ENCODE measurements around the gene TFDP2. TPM values are rescaled to one million over a fixed set of nuclear protein-coding genes. Genes with fewer than 3 reads are reported as not detected.

The TFDP2 gene
- total and polyA plus RNA-seq, 2 of the 8 experiments (the other 6 are each of a cell fraction or from before 2014, with no cell fraction given), result 41.1 to 119 TPM

DNA sequence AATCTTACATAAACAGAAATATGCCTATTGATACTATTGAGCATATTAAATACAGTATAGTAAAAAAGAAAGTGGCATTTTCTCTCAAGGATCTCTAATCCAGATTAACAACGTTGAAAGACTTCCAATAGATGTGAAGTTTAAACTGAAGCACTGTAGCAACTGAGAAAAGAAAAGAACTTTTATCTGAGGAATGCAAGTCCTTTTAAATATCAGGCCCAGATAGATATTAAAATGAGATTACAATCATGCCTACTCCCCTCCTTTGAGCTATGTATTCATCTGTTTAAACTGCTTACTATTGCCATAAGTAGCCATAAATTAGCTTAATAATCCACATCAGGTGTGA lies 102.3 kb downstream of the TFDP2 start:
- Histone ChIP-seq H3K23me2 (ENCODE audit: low read depth, low read length) (no peaks in the 10 kb centered on the region), H3K79me1 (ENCODE audit: low read depth, low read length) (no peaks in the 10 kb centered on the region), H3K36me3 (ENCODE audit: control insufficient read depth in 2 of 4, insufficient read depth in 4 of 4, low read length in 3 of 4) (no peaks in the 10 kb centered on the region), H3K56ac (replicated peaks; ENCODE audit: insufficient read length, low read depth, low read length) (no peak overlapping the region), H2BK120ac (replicated peaks; ENCODE audit: low read depth, low read length) (no peak overlapping the region), H3K79me2 (ENCODE audit: control insufficient read depth in 1 of 2, insufficient read depth in 2 of 2, low read length in 2 of 2) (no peaks in the 10 kb centered on the region), H3K18ac (ENCODE audit: extremely low read depth, low read length) (no peak overlapping the region), H3K4me1 (replicated peaks in 1 of 4; ENCODE audit: control insufficient read depth in 3 of 4, insufficient read depth in 4 of 4, low read length in 3 of 4) (peaks cover 0 to 4% (median 0%) of the 10 kb centered on the region in 4 experiments; a peak in 1 of 7 replicates), H3K9me3 (ENCODE audit: insufficient read depth in 2 of 2, low read depth in 1 of 2, low read length in 1 of 2) (no peaks in the 10 kb centered on the region), H2BK15ac (ENCODE audit: low read length) (no peak overlapping the region), H4K20me1 (replicated peaks in 1 of 2; ENCODE audit: control insufficient read depth in 1 of 2, insufficient read depth in 2 of 2, low read length in 2 of 2) (no peaks in the 10 kb centered on the region), H2BK20ac (ENCODE audit: low read length) (no peak overlapping the region), H3K14ac (ENCODE audit: insufficient read length) (no peak overlapping the region), H2BK5ac (ENCODE audit: low read depth, low read length) (no peak overlapping the region), H4K8ac (ENCODE audit: extremely low read depth, insufficient read depth, low read length) (no peak overlapping the region), H4K5ac (ENCODE audit: insufficient read length, low read depth, low read length) (no peak overlapping the region), H3K27me3 (replicated peaks in 1 of 4; ENCODE audit: control insufficient read depth in 3 of 4, extremely low read depth in 1 of 4, insufficient read depth in 3 of 4, low read length in 3 of 4) (no peaks in the 10 kb centered on the region), H2BK12ac (ENCODE audit: low read depth, low read length) (no peak overlapping the region), H3K23ac (ENCODE audit: insufficient read length) (no peak overlapping the region), H2AFZ (ENCODE audit: low read length) (no peak overlapping the region), H2AK5ac (ENCODE audit: low read depth, low read length) (no peak overlapping the region), H3K4me2 (ENCODE audit: insufficient read depth in 1 of 2, low read depth in 2 of 2, low read length in 2 of 2) (no peak overlapping the region), H3K27ac (ENCODE audit: low read depth, low read length) (no peak overlapping the region), H3K4ac (replicated peaks; ENCODE audit: insufficient read length, low read depth, low read length) (no peak overlapping the region), H3K9ac (replicated peaks in 1 of 4; ENCODE audit: extremely low read depth in 1 of 4, low read depth in 3 of 4, low read length in 3 of 4) (no peak overlapping the region), H3K4me3 (ENCODE audit: extremely low read depth in 1 of 4, insufficient read depth in 2 of 4, low read depth in 3 of 4, low read length in 4 of 4) (no peak overlapping the region), H4K91ac (replicated peaks; ENCODE audit: insufficient read length, low read length) (no peak overlapping the region)
- DNase-seq (ENCODE audit: low read depth in 1 of 2, low spot score in 2 of 2), result no peak
- POLR2A ChIA-PET (ENCODE audit: partially characterized antibody), result interaction anchor here (1.0 to 1.1 kb wide), 2 partner anchors 15 to 21 kb away, joined by 3 to 6 read pairs; no protein-coding TSS in a partner anchor
- no peak for FAIRE-seq
- TF ChIP-seq POU5F1 (IDR thresholded peaks at IDR 0.05; ENCODE audit: low read depth, low read length) (no peak), PHF8 (conservative IDR thresholded peaks at IDR 0.05; ENCODE audit: low read depth, low read length) (no peak), HDAC6 (IDR thresholded peaks at IDR 0.05; ENCODE audit: low read depth, low read length) (no peak), POLR2A (IDR thresholded peaks at IDR 0.05; ENCODE audit: control extremely low read depth in 1 of 2, low read depth in 2 of 2, low read length in 2 of 2) (no peak), CBX8 (IDR thresholded peaks at IDR 0.05; ENCODE audit: borderline replicate concordance, low read depth, low read length) (no peak)
- 87% methylated on average over 1 of the region's 1 CpG; no CpG with 5 or more reads in 1 of the 2 experiments for WGBS, 2 experiments (ENCODE audit: extremely low coverage in 1 of 2, insufficient coverage in 1 of 2, insufficient read length in 1 of 2, insufficient replicate concordance in 2 of 2, low coverage in 1 of 2, low lambda C conversion rate in 2 of 2, missing lambda C conversion rate in 1 of 2)
- CTCF ChIA-PET (ENCODE audit: partially characterized antibody), result interaction anchor here (1.1 to 1.5 kb wide), 4 partner anchors 8 to 41 kb away, joined by 3 to 7 read pairs (median 5); no protein-coding TSS in a partner anchor

All from H1 (cell line).